HUES64 (cell line): Measurements from ENCODE around the gene KRT6B.
"Not testable (repeated sequence)": the region's sequence is repeated elsewhere in the genome, so short reads cannot be mapped to it uniquely, and the experiment has no call there.

Experiments used
- H3K27ac ChIP-seq: 2 replicates; pipeline ENCODE4 v1.7.0; 2013; ENCODE audit warnings: low read depth, low read length, inconsistent platforms
- H3K27me3 ChIP-seq: 2 replicates; pipeline ENCODE4 v1.6.1; 2013; ENCODE audit warnings: mild to moderate bottlenecking, low read length; ENCODE audit not compliant: insufficient read depth
- H3K36me3 ChIP-seq: 2 replicates; pipeline ENCODE4 v1.6.1; 2013; ENCODE audit warnings: mild to moderate bottlenecking, low read length; ENCODE audit not compliant: insufficient read depth
- H3K4me1 ChIP-seq: 2 replicates; pipeline ENCODE4 v1.6.1; 2013; ENCODE audit warnings: mild to moderate bottlenecking, low read length, moderate library complexity; ENCODE audit not compliant: insufficient read depth
- H3K4me3 ChIP-seq: 2 replicates; pipeline ENCODE4 v1.5.1; 2013; ENCODE audit warnings: mild to moderate bottlenecking, low read length, moderate library complexity
- H3K9ac ChIP-seq: 2 replicates; pipeline ENCODE4 v1.6.1; 2013; ENCODE audit warnings: mild to moderate bottlenecking, low read depth, low read length
- H3K9me3 ChIP-seq: 2 replicates; pipeline ENCODE4 v1.6.1; 2013; ENCODE audit warnings: low read depth, low read length; ENCODE audit not compliant: insufficient read depth
- WGBS: fragments of 150-250, 120-280 bp; methylation state at CpG from one replicate; pipeline ENCODE4 v1.1.7; 2013; ENCODE audit warnings: missing lambda C conversion rate; 5-methylcytosine and 5-hydroxymethylcytosine counted together

The KRT6B gene

GRCh38 chr12:52493172-52493571 lies 41.2 kb upstream of the KRT6B start, which contains the start of gene KRT6A:
KRT6A (minus strand) TSS chr12:52493257; CDS start chr12:52493188, 69 bp downstream.
- no peaks in the 10 kb centered on the region for H3K9me3 ChIP-seq
- peaks cover 18% of the 10 kb centered on the region for H3K4me1 ChIP-seq
- no peak within 1 kb of the TSS for H3K9ac ChIP-seq
- no peaks in the 10 kb centered on the region for H3K36me3 ChIP-seq
- 94% methylated on average over 2 of the region's 2 CpGs for WGBS
- H3K4me3 ChIP-seq: no peak within 1 kb of the TSS
- H3K27ac ChIP-seq: no peak within 1 kb of the TSS
- H3K27me3 ChIP-seq: no peaks in the 10 kb centered on the region

DNA sequence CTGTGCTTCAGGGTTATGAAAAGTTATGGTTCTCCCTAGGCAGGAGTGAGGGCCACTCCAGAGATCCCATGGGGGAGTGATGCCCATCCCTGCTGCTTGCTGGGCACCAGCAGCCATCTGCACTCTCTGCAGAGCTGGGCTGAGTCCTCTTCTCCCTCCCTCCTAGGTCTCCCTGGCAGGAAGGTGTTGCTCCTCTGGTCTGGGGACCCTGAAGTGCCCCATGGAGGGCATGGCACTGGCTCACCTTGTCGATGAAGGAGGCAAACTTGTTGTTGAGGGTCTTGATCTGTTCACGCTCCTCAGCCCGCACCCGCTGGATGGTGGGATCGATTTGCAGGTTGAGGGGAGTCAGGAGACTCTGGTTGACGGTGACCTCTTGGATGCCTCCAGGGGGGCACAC lies 40.5 kb upstream of the KRT6B start:
- H3K36me3 ChIP-seq, H3K9ac ChIP-seq, H3K9me3 ChIP-seq, H3K27ac ChIP-seq, H3K27me3 ChIP-seq, H3K4me3 ChIP-seq: not testable (repeated sequence)
- H3K4me1 ChIP-seq: peaks cover 18% of the 10 kb centered on the region
- WGBS: 95% methylated on average over 5 of the region's 6 CpGs

DNA sequence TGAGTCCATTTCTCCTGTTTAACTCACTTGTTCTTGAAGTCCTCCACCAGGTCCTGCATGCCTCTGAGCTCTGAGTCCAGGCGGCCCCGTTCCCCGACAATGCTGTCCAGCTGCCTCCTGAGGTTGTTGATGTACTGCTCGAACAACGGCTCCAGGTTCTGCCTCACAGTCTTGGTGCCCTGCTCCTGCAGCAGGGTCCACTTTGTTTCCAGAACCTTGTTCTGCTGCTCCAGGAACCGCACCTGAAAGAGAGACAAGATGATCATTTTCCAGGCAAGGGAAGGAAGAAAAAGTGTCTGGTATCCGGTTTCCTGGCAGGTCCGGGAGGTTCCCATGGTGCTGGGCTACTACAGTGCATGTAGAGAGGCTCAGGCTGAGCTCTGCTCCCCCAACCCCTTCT lies 39.5 kb upstream of the KRT6B start:
- not testable (repeated sequence) for H3K4me3 ChIP-seq, H3K27ac ChIP-seq, H3K27me3 ChIP-seq, H3K36me3 ChIP-seq, H3K9me3 ChIP-seq, H3K9ac ChIP-seq
- WGBS: 94% methylated on average over 8 of the region's 8 CpGs
- H3K4me1 ChIP-seq: peaks cover 10% of the 10 kb centered on the region

- H3K36me3 ChIP-seq: no peaks in the 10 kb centered on the region
- H3K27ac ChIP-seq: no peak overlapping the region
- no peaks in the 10 kb centered on the region for H3K4me1 ChIP-seq
- no peaks in the 10 kb centered on the region; the same call in 1 of the 2 replicates for H3K9me3 ChIP-seq
- no peak overlapping the region for H3K9ac ChIP-seq
- no peaks in the 10 kb centered on the region for H3K27me3 ChIP-seq
- no peak overlapping the region for H3K4me3 ChIP-seq
Measured at GRCh38 chr12:52488736-52489135, 36.8 kb upstream of the KRT6B start.

DNA sequence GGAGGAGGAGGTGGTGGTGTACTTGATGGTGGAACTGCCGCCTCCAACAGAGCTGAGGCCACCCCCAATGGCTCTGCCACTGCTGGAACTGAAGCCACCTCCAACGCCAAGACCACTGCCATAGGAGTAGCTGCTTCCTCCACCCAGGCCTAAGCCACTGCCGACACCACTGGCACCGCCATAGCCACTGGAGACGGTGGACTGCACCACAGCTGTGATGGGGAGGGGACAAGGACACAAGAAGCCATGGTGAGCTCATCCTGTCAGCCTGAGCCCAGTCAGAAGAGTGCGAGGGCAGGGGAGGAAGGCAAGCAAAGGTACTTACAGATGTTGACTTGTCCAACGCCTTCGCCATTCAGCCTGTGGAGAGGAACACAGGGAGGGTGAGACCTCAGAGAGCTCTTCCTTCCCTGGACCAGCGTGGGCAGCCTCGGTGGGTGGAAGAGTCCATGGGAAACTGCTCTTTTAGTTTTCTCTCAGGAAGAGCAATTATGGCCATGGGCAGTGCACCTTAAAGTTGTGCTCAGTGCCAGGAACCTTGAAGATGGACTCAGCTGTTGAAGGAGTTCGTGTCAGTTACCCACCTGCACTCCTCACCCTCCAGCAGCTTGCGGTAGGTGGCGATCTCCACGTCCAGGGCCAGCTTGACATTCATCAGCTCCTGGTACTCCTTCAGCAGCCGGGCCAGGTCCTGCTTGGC lies 35.9 kb upstream of the KRT6B start:
- 95% methylated on average over 13 of the region's 15 CpGs for WGBS
- not testable (repeated sequence) for H3K36me3 ChIP-seq, H3K27ac ChIP-seq, H3K27me3 ChIP-seq, H3K4me3 ChIP-seq, H3K4me1 ChIP-seq, H3K9ac ChIP-seq, H3K9me3 ChIP-seq

- Histone ChIP-seq H3K27ac (no peak overlapping the region), H3K27me3 (no peaks in the 10 kb centered on the region), H3K36me3 (no peaks in the 10 kb centered on the region)
Measured at GRCh38 chr12:52487211-52487610, 35.3 kb upstream of the KRT6B start.

DNA sequence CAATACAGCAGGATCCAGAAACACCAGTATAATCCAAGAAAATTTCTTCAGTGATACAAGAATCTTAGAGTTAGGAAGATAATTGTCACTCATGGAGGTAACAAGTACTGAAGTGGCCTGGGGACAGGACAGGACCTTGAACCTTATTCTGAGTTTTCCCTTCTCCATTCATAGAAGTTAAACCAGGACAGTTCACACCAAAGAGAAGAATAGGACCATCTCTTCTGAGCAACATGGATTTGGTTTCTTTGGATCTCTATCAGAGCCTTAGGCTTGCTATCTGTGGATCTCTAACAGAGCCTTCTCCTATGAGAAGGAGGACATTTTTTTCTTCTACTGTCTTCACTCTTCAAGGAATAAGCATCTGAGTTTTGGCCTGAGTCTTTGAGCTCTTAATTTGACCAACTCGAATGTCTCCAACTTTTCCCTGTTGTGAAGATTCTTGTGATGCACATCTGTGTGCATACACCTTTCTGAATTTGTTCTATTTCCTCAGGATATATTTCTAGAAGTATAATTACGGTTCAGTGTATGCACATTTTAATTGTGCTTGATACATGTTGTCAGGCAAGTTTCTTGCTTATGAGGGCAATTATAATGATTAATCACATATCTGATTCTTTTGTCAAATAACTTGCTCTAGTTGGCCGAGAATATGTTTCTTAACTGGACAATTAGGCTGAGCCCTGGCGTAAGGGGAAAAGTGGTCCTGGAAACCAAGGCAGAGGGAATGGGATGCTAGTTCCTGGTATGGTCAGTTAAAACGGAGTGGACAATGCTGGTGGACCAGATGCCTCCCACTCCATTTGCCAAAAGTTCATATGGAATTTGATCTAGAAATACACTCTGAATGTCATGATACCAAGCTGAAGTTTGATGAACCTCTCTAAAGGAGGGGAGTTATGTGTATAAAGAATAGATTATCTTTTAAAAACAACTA lies 34.5 kb upstream of the KRT6B start:
- WGBS: 94% methylated on average over 5 of the region's 5 CpGs
- no peaks in the 10 kb centered on the region; the same call in 1 of the 2 replicates for H3K9me3 ChIP-seq
- no peak overlapping the region for H3K4me3 ChIP-seq
- no peaks in the 10 kb centered on the region for H3K4me1 ChIP-seq
- no peak overlapping the region for H3K9ac ChIP-seq
- H3K27ac ChIP-seq: no peak overlapping the region
- no peaks in the 10 kb centered on the region for H3K36me3 ChIP-seq
- H3K27me3 ChIP-seq: no peaks in the 10 kb centered on the region

More at GRCh38 chr12:52487211-52487610, 35.3 kb upstream of the KRT6B start:
- Histone ChIP-seq H3K9ac (no peak overlapping the region), H3K4me3 (no peak overlapping the region), H3K9me3 (no peaks in the 10 kb centered on the region; the same call in 1 of the 2 replicates), H3K4me1 (no peaks in the 10 kb centered on the region)
- 60% methylated on average over 1 of the region's 1 CpG for WGBS

- no peaks in the 10 kb centered on the region for H3K4me1 ChIP-seq
- H3K27me3 ChIP-seq: no peaks in the 10 kb centered on the region
- no peaks in the 10 kb centered on the region for H3K36me3 ChIP-seq
- no peak overlapping the region for H3K9ac ChIP-seq
- H3K9me3 ChIP-seq: peaks cover 9% of the 10 kb centered on the region; the same call in 1 of the 2 replicates
- H3K27ac ChIP-seq: no peak overlapping the region
- no peak overlapping the region for H3K4me3 ChIP-seq
- 56% methylated on average over 3 of the region's 3 CpGs for WGBS
Measured at GRCh38 chr12:52480073-52480472, 28.1 kb upstream of the KRT6B start.

- no peak overlapping the region for H3K4me3 ChIP-seq
- WGBS: 83% methylated on average over 1 of the region's 2 CpGs
- no peak overlapping the region for H3K9ac ChIP-seq
- no peaks in the 10 kb centered on the region for H3K36me3 ChIP-seq
- peaks cover 9% of the 10 kb centered on the region; the same call in 1 of the 2 replicates for H3K9me3 ChIP-seq
- no peak overlapping the region for H3K27ac ChIP-seq
- no peaks in the 10 kb centered on the region for H3K27me3 ChIP-seq
- no peaks in the 10 kb centered on the region for H3K4me1 ChIP-seq
Measured at GRCh38 chr12:52477651-52478050, 25.7 kb upstream of the KRT6B start.

DNA sequence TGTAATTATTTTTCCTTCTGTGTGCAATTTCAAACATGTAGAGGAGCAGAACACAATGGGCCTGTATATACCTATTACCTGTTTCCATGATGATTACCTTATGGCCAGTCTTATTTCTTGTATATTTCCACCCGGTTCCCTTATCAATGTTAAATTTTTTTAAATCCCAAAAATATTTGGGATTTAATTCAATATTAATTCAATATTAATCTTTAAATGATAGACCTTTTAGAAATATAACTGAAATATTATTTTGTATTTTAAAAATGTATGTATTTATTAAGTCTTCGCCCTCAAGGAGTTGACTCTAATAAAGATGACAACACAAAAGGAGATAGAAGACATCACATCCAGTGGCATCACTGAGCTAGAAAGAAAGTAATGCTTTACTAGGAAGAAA lies 22.3 kb upstream of the KRT6B start:
- Histone ChIP-seq H3K4me3 (no peak overlapping the region), H3K27ac (no peak overlapping the region), H3K9me3 (0 out of 2 replicates have a peak, but pooled peaks cover under 1% of the 10 kb centered on the region), H3K27me3 (no peaks in the 10 kb centered on the region), H3K4me1 (no peaks in the 10 kb centered on the region), H3K36me3 (no peaks in the 10 kb centered on the region), H3K9ac (no peak overlapping the region)
- WGBS: 100% methylated on average over 1 of the region's 2 CpGs

DNA sequence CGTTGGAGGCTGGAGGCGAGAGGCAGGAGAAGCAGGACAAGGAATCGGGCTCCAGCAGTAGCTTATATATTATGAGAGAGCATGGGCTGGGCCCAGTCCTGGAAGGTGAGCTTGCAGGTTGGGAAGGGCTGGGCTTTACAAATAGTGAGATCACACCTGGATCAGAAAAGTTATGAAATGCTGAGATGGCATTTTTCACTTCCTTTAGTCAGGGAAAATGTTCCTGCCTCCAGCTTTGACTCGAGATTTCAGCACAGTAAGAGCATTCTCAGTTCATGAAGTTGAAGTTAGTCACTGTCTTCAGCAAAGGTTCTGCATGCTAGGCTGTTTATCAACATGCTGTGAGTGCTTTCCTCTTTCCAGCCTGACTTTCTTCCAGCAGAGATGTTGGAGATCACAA lies 21.8 kb upstream of the KRT6B start, which contains the start of gene KRT6C:
TSS of gene KRT6C (minus strand) at position 38 of the 400 bp plus-strand sequence. CDS start 68 bp downstream, outside the sequence.
- no peak within 1 kb of the TSS for H3K9ac ChIP-seq
- H3K27ac ChIP-seq: no peak within 1 kb of the TSS
- H3K4me3 ChIP-seq: no peak within 1 kb of the TSS
- H3K27me3 ChIP-seq: no peaks in the 10 kb centered on the region
- no peaks in the 10 kb centered on the region for H3K36me3 ChIP-seq
- WGBS: 95% methylated on average over 4 of the region's 4 CpGs
- no peaks in the 10 kb centered on the region for H3K9me3 ChIP-seq
- H3K4me1 ChIP-seq: no peaks in the 10 kb centered on the region
